OCI-LY7 (cell line): ENCODE data around the gene ATP9B. TPM values are rescaled to one million over a fixed set of nuclear protein-coding genes. Genes with fewer than 3 reads are reported as not detected.

Experiments
- BruUV-seq: library from RNA; stranded (reverse); fragments of 400-500 nt; replicated peaks from 2 replicates; lab custom pipeline; 2021; lab: Mats Ljungman, UMichigan
- CTCF ChIA-PET: fragments of 300-600 bp; sonication (Branson Sonifier 250); formaldehyde crosslinking; loops from one replicate; lab custom pipeline; 2022; ENCODE audit warnings: antibody characterized with exemption; ENCODE audit not compliant: unreplicated experiment; lab: Charles Lee
- POLR2A ChIA-PET: fragments of 300-600 bp; sonication (Branson Sonifier 250); formaldehyde crosslinking; loops from one replicate; lab custom pipeline; 2022; ENCODE audit warnings: antibody characterized with exemption; lab: Charles Lee
- DNase-seq: peaks from one replicate; pipeline ENCODE4 v3.0.0-alpha.2; 2015; ENCODE audit warnings: low spot score
- H2AFZ ChIP-seq: fragments of 200-600 bp; sonication (generic), shearing (Covaris generic); 2 replicates; pipeline ENCODE4 v1.6.1; 2014; ENCODE audit warnings: mild to moderate bottlenecking, antibody characterized with exemption, low read length, moderate library complexity
- H3K27ac ChIP-seq: fragments of 200-600 bp; sonication (generic); 2 replicates; pipeline ENCODE4 v1.5.1; 2014; ENCODE audit warnings: mixed run types, low read depth, mild to moderate bottlenecking, moderate library complexity, low read length, inconsistent platforms; ENCODE audit not compliant: poor library complexity, severe bottlenecking
- H3K36me3 ChIP-seq: fragments of 200-600 bp; sonication (generic); 2 replicates; pipeline ENCODE4 v1.6.1; 2014; ENCODE audit warnings: mild to moderate bottlenecking, antibody characterized with exemption, low read length, moderate library complexity, mixed read lengths; ENCODE audit not compliant: insufficient read depth
- H3K4me1 ChIP-seq: fragments of 200-600 bp; sonication (generic); 2 replicates; pipeline ENCODE4 v1.5.1; 2014; ENCODE audit warnings: mild to moderate bottlenecking, low read length; ENCODE audit not compliant: insufficient read depth, poor library complexity, severe bottlenecking
- H3K4me2 ChIP-seq: fragments of 200-600 bp; sonication (generic); 2 replicates; pipeline ENCODE4 v1.6.1; 2014; ENCODE audit warnings: mild to moderate bottlenecking, low read length
- H3K4me3 ChIP-seq: fragments of 200-600 bp; sonication (generic); 2 replicates; pipeline ENCODE4 v1.5.1; 2014; ENCODE audit warnings: mild to moderate bottlenecking, low read depth, low read length; ENCODE audit not compliant: poor library complexity, severe bottlenecking
- H3K79me2 ChIP-seq: fragments of 200-600 bp; sonication (generic); 2 replicates; pipeline ENCODE4 v1.6.1; 2016; ENCODE audit warnings: low read depth, mild to moderate bottlenecking, low read length, moderate library complexity, mixed read lengths; ENCODE audit not compliant: insufficient read depth
- H3K9me2 ChIP-seq: fragments of 200-600 bp; sonication (generic); 2 replicates; pipeline ENCODE4 v1.6.1; 2016; ENCODE audit warnings: mild to moderate bottlenecking, low read length, mixed read lengths; ENCODE audit not compliant: insufficient read depth
- H3K9me3 ChIP-seq: fragments of 200-600 bp; sonication (generic); 2 replicates; pipeline ENCODE4 v1.6.1; 2014; ENCODE audit warnings: mild to moderate bottlenecking, mixed run types, low read length, mixed read lengths
- H4K20me1 ChIP-seq: fragments of 200-600 bp; sonication (generic); 2 replicates; pipeline ENCODE4 v1.6.1; 2014; ENCODE audit warnings: mild to moderate bottlenecking, antibody characterized with exemption, low read length, moderate library complexity, mixed read lengths; ENCODE audit not compliant: insufficient read depth
- EZH2phosphoT487 ChIP-seq: fragments of 200-600 bp; sonication (generic); IDR thresholded peaks from 2 replicates; pipeline ENCODE4 v1.6.1; 2018; ENCODE audit warnings: low read depth, borderline replicate concordance, mild to moderate bottlenecking, mixed run types, antibody characterized with exemption, low read length, moderate library complexity, mixed read lengths
- intact Hi-C: fragments of 100-400 bp; cut with micrococcal nuclease; formaldehyde crosslinking; loops from one replicate; pipeline ENCODE4 v1.10.0; 2022; ENCODE audit not compliant: unreplicated experiment
- total RNA-seq, 2 experiments: library from RNA; depleted of rRNA in 1 of 2; stranded (reverse); fragments of >200 nt in 1 of 2; shearing (Covaris generic) in 1 of 2; gene quantifications; 2 replicates each; pipeline ENCODE4 v1.2.3, GENCODE V29; 2014 to 2022
- TF ChIP-seq, protein P1 (sequence below): fragments of 200-600 bp; sonication (generic); conservative IDR thresholded peaks from 2 replicates; pipeline ENCODE4 v1.5.1; 2014; ENCODE audit warnings: mild to moderate bottlenecking, antibody characterized with exemption, low read length, moderate library complexity, mixed read lengths

The ATP9B gene
- total RNA-seq, 2 experiments from 2014 or later, result 27.1 to 36.4 TPM

DNA sequence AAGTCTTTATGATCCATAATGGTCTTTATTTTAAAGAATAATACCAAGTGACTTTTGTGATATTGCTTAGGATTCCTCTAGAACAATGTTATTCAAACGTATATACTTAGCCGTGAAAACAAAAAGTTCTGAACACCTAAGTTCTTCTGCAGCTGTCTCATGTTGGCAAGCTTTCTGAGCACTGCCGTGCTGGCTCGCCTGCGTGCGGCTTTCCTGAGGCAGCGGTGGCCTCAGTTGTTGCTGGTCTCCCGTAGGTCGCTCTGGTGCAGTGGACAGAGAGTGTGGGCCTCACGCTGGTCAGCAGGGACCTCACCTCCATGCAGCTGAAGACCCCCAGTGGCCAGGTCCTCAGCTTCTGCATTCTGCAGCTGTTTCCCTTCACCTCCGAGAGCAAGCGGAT lies 259.7 kb downstream of the ATP9B start:
- Histone ChIP-seq H2AFZ (no peak overlapping the region), H3K79me2 (no peaks in the 10 kb centered on the region), H4K20me1 (no peaks in the 10 kb centered on the region), H3K36me3 (peaks cover 8% of the 10 kb centered on the region; the same call in 1 of the 2 replicates), H3K9me3 (0 out of 2 replicates have a peak, but pooled peaks cover 5% of the 10 kb centered on the region), H3K4me3 (no peak overlapping the region), H3K9me2 (no peaks in the 10 kb centered on the region), H3K4me2 (no peak overlapping the region), H3K27ac (no peak overlapping the region), H3K4me1 (no peaks in the 10 kb centered on the region)
- CTCF ChIA-PET, result no interaction called here
- TF ChIP-seq EZH2phosphoT487, result no peak
- TF ChIP-seq, protein P1, sequence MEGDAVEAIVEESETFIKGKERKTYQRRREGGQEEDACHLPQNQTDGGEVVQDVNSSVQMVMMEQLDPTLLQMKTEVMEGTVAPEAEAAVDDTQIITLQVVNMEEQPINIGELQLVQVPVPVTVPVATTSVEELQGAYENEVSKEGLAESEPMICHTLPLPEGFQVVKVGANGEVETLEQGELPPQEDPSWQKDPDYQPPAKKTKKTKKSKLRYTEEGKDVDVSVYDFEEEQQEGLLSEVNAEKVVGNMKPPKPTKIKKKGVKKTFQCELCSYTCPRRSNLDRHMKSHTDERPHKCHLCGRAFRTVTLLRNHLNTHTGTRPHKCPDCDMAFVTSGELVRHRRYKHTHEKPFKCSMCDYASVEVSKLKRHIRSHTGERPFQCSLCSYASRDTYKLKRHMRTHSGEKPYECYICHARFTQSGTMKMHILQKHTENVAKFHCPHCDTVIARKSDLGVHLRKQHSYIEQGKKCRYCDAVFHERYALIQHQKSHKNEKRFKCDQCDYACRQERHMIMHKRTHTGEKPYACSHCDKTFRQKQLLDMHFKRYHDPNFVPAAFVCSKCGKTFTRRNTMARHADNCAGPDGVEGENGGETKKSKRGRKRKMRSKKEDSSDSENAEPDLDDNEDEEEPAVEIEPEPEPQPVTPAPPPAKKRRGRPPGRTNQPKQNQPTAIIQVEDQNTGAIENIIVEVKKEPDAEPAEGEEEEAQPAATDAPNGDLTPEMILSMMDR, result no peak
- no peak for DNase-seq
- intact Hi-C loops, result no loop called here
- POLR2A ChIA-PET, result no interaction called here
- BruUV-seq, result no TSS peak

DNA sequence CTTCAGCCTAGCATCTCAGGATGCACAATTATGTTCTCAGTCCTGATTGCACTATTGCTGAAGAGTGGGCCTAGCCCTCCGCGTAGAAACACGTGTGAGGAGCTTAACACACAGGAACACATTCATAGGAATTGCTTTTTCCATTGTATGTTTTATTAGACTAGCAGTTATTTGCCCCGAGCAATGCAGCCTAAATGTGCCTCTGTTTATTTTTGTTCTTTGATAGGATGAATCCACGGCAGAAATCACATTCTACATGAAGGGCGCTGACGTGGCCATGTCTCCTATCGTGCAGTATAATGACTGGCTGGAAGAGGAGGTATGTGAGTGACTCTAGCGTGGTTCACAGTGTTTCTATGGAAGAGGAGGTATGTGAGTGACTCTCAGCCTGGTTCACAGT lies 260.6 kb downstream of the ATP9B start:
- Histone ChIP-seq H3K27ac (no peak overlapping the region), H3K36me3 (peaks cover 8% of the 10 kb centered on the region; the same call in 1 of the 2 replicates), H3K79me2 (no peaks in the 10 kb centered on the region), H3K9me2 (no peaks in the 10 kb centered on the region), H3K4me2 (no peak overlapping the region), H3K9me3 (0 out of 2 replicates have a peak, but pooled peaks cover 5% of the 10 kb centered on the region), H2AFZ (no peak overlapping the region), H3K4me3 (no peak overlapping the region), H3K4me1 (no peaks in the 10 kb centered on the region), H4K20me1 (no peaks in the 10 kb centered on the region)
- no peak for TF ChIP-seq EZH2phosphoT487
- TF ChIP-seq, protein P1, result no peak
- no TSS peak for BruUV-seq
- CTCF ChIA-PET, result interaction anchor here (0.6 kb wide), 1 partner anchor 258 kb away, joined by 3 read pairs; no protein-coding TSS in a partner anchor
- POLR2A ChIA-PET, result no interaction called here
- DNase-seq, result no peak
- intact Hi-C loops, result no loop called here

DNA sequence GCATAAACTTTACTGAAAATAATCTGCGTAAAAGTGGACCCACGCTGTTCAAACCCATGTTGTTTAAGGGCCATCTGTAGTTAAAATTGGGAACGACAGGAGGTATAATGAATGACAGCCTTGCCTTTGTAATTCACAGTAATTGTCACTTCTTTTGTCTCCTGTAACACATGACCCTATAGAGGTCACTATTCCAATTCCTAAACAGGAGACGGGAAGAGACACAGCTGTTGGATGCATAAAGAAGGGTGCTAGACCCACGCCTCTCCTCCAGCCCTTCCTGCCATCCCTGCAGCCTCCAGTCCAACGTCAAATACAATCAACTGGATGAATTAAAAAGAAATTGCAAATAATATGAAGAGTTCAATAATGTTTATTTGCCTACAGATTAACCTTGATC lies 263.5 kb downstream of the ATP9B start:
- Histone ChIP-seq H3K9me2 (no peaks in the 10 kb centered on the region), H3K4me3 (no peak overlapping the region), H4K20me1 (no peaks in the 10 kb centered on the region), H2AFZ (no peak overlapping the region), H3K4me1 (no peaks in the 10 kb centered on the region), H3K79me2 (no peaks in the 10 kb centered on the region), H3K4me2 (no peak overlapping the region), H3K9me3 (no peaks in the 10 kb centered on the region), H3K36me3 (no peaks in the 10 kb centered on the region), H3K27ac (no peak overlapping the region)
- ChIA-PET POLR2A (no interaction called here), CTCF (no interaction called here)
- intact Hi-C loops, result no loop called here
- BruUV-seq, result no TSS peak
- TF ChIP-seq, protein P1, result no peak
- no peak for TF ChIP-seq EZH2phosphoT487
- DNase-seq, result no peak
